Right atrium auricular region (tissue), 2 donors: ENCODE measurements around the gene CAND2. TPM values are rescaled to one million over a fixed set of nuclear protein-coding genes. Genes with fewer than 3 reads are reported as not detected.
A peak's percentile ranks its signal among the peaks of the same experiment; 100 is the strongest.
"Not testable (repeated sequence)": the region's sequence is repeated elsewhere in the genome, so short reads cannot be mapped to it uniquely, and the experiment has no call there.

Experiments
- DNase-seq: peaks from one replicate; pipeline ENCODE4 v3.0.0-alpha.2; 2019; ENCODE audit warnings: low spot score
- H3K27ac ChIP-seq, 2 donors: fragments of 200-600 bp; sonication (generic); 1 replicate in 1 of 2; 2 replicates in 1 of 2; pipeline ENCODE4 v1.5.1; 2016 to 2019
- H3K27me3 ChIP-seq, 2 donors: fragments of 200-600 bp; sonication (generic); one replicate each; pipeline versions ENCODE4 v1.5.1 to v1.6.0; 2017 to 2019
- H3K36me3 ChIP-seq: fragments of 200-600 bp; sonication (generic); one replicate; pipeline ENCODE4 v1.5.1; 2016
- H3K4me1 ChIP-seq, 2 donors: fragments of 200-600 bp; sonication (generic); one replicate each; pipeline versions ENCODE4 v1.5.1 to v1.6.0; 2017 to 2019
- H3K4me3 ChIP-seq, 2 donors: fragments of 200-600 bp; sonication (generic); 1 replicate in 1 of 2; 2 replicates in 1 of 2; pipeline ENCODE4 v1.5.1; 2017 to 2019; ENCODE audit warnings: mild to moderate bottlenecking in 1 of 2, moderate library complexity in 1 of 2
- H3K9me3 ChIP-seq, 2 donors: fragments of 200-600 bp; sonication (generic); one replicate each; pipeline ENCODE4 v1.5.1; 2019
- CTCF ChIP-seq, 2 donors: fragments of 200-600 bp; sonication (generic); IDR thresholded peaks; one replicate each; pipeline ENCODE4 v1.5.1; 2019; ENCODE audit warnings: antibody characterized with exemption in 2 of 2
- total RNA-seq, 2 donors: library from RNA; depleted of rRNA; stranded (reverse); fragments of >200 nt; gene quantifications; one replicate each; pipeline ENCODE4 v1.1.0, GENCODE V29; 2016

CAND2 gene
- total RNA-seq, 2 donors from 2014 or later: 45.2 to 77.4 TPM

GRCh38 chr3:12870942-12871341 lies 74.5 kb downstream of the CAND2 start:
- TF ChIP-seq CTCF (IDR thresholded peaks at IDR 0.05): no peak

GRCh38 chr3:12871404-12871983 lies 75.0 kb downstream of the CAND2 start:
- no peaks in the 10 kb centered on the region for H3K9me3 ChIP-seq
- H3K27me3 ChIP-seq: no peaks in the 10 kb centered on the region
- TF ChIP-seq CTCF (IDR thresholded peaks at IDR 0.05): no peak
- H3K27ac ChIP-seq: no peak overlapping the region
- H3K4me3 ChIP-seq: no peak overlapping the region
- no peak for DNase-seq
- H3K4me1 ChIP-seq: peaks cover 0 to 25% of the 10 kb centered on the region in 2 donors
- no peaks in the 10 kb centered on the region for H3K36me3 ChIP-seq

More at GRCh38 chr3:12870942-12871341, 74.5 kb downstream of the CAND2 start:
- Histone ChIP-seq H3K4me1 (peaks cover 0 to 19% of the 10 kb centered on the region in 2 donors), H3K4me3 (no peak overlapping the region), H3K36me3 (no peaks in the 10 kb centered on the region), H3K27me3 (no peaks in the 10 kb centered on the region), H3K9me3 (no peaks in the 10 kb centered on the region), H3K27ac (peak overlapping the region in 1 of 2 donors; percentile 30)
- peak; percentile 85 for DNase-seq

GRCh38 chr3:12875857-12876836 lies 79.7 kb downstream of the CAND2 start:
- H3K36me3 ChIP-seq: no peaks in the 10 kb centered on the region
- peak; percentile 17 to 53 for TF ChIP-seq CTCF (IDR thresholded peaks at IDR 0.05)

GRCh38 chr3:12877040-12877439 lies 80.6 kb downstream of the CAND2 start:
- H3K4me3 ChIP-seq: no peak overlapping the region
- H3K27me3 ChIP-seq: no peaks in the 10 kb centered on the region
- H3K27ac ChIP-seq: no peak overlapping the region
- TF ChIP-seq CTCF (IDR thresholded peaks at IDR 0.05): no peak
- DNase-seq: no peak
- no peaks in the 10 kb centered on the region for H3K36me3 ChIP-seq
- H3K4me1 ChIP-seq: peaks cover 0 to 10% of the 10 kb centered on the region in 2 donors
- H3K9me3 ChIP-seq: no peaks in the 10 kb centered on the region

More at GRCh38 chr3:12875857-12876836, 79.7 kb downstream of the CAND2 start:
- H3K4me1 ChIP-seq: peaks cover 0 to 10% of the 10 kb centered on the region in 2 donors
- DNase-seq: no peak
- H3K27ac ChIP-seq: no peak overlapping the region
- H3K27me3 ChIP-seq: no peaks in the 10 kb centered on the region
- no peaks in the 10 kb centered on the region for H3K9me3 ChIP-seq
- H3K4me3 ChIP-seq: peak overlapping the region; percentile 22 to 47

- Histone ChIP-seq H3K27ac (no peak overlapping the region), H3K4me1 (peaks cover 0 to 10% of the 10 kb centered on the region in 2 donors), H3K9me3 (no peaks in the 10 kb centered on the region), H3K27me3 (no peaks in the 10 kb centered on the region), H3K36me3 (no peaks in the 10 kb centered on the region), H3K4me3 (no peak overlapping the region)
- DNase-seq: no peak
- TF ChIP-seq CTCF (IDR thresholded peaks at IDR 0.05): no peak
Observed at GRCh38 chr3:12878141-12878574, 81.7 kb downstream of the CAND2 start.

- peaks cover 0 to 11% of the 10 kb centered on the region in 2 donors for H3K4me1 ChIP-seq
- H3K36me3 ChIP-seq, H3K4me3 ChIP-seq, H3K27me3 ChIP-seq, DNase-seq, H3K27ac ChIP-seq, H3K9me3 ChIP-seq: not testable (repeated sequence)
Observed at GRCh38 chr3:12878758-12879157, 82.3 kb downstream of the CAND2 start.
